GM21381 (cell line): ENCODE measurements around the gene GTPBP1.

Source experiments
- ATAC-seq: cut with Tn5 transposase; IDR thresholded peaks from one replicate; pipeline ENCODE4 v1.9.1; 2021; ENCODE audit warnings: mild to moderate bottlenecking, moderate library complexity; ENCODE audit not compliant: unreplicated experiment

Gene GTPBP1

DNA sequence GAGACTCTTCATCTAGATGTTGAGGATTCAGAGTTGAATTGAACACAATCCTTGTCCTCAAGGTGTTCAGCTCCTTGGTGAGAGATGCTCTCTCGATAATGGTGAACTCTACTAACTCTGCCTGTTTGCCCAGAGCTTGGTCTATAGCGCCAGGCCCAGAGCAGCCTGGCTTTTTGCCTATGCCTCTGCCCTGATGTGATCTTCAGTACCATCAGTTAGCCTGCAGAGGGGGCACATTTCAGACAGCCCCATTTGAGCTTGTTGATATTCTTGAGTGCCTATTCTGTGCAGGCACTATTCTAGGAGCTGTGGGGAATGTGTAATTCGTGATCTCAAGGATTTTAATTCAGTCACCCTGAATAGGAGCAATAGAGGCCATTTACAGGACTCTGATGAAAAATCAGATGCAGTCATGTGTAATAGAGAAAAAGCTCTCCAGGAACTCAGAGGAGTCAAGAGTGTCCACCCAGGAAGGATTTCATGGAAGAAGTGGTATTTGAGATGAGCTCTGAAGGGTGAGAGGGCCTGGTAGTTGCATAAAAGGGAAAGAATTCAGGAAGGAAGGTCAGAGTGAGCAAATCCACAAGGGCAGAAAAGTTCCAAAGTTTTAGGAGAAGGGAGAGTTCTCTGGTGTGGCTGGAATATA is 19.3 kb downstream of the GTPBP1 start:
- ATAC-seq, result no peak

DNA sequence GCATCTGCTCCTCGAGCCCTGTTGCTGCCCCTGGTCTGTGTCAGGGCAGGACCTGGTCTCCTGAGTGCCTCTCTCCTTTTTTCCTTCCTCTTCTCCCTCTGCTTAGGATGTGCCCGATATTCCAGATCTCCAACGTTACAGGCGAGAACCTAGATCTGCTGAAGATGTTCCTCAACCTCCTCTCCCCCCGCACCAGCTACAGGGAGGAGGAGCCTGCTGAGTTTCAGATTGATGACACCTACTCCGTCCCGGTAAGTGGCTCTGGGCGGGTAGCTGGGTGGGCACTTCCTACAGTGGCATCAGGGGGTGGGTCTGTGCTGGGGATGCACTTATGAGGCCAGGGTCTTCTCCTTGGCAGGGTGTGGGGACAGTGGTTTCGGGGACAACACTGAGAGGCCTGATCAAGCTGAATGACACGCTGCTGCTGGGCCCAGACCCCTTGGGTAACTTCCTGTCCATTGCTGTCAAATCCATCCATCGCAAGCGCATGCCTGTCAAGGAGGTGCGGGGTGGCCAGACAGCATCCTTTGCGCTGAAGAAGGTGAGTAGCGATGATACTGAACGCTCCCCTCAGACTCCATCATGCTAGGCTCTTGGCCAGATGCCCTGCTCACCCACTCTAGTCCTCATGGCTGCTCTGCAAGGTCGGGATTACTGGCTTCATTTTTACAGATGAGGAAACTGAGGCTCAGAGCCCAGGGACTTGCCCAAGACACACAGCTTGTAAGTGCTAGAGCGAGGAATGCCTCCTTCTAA is 20.3 kb downstream of the GTPBP1 start:
- no peak for ATAC-seq

DNA sequence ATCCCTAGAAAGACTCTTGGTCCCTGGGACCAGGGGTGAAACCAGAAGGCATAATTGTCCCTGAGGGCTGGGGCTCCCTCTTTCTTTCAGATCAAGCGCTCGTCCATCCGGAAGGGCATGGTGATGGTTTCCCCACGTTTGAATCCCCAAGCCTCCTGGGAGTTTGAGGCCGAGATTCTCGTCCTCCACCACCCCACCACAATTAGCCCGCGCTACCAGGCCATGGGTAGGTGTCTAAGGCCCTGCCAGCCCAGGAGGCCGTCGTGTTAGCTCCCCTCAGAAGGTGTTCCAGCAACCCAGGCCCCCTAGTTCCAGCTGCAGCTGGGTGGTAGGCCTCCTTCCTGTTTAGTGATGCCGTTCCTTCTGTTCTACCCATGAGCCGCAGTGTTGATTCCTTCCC is 21.4 kb downstream of the GTPBP1 start:
- no peak for ATAC-seq

DNA sequence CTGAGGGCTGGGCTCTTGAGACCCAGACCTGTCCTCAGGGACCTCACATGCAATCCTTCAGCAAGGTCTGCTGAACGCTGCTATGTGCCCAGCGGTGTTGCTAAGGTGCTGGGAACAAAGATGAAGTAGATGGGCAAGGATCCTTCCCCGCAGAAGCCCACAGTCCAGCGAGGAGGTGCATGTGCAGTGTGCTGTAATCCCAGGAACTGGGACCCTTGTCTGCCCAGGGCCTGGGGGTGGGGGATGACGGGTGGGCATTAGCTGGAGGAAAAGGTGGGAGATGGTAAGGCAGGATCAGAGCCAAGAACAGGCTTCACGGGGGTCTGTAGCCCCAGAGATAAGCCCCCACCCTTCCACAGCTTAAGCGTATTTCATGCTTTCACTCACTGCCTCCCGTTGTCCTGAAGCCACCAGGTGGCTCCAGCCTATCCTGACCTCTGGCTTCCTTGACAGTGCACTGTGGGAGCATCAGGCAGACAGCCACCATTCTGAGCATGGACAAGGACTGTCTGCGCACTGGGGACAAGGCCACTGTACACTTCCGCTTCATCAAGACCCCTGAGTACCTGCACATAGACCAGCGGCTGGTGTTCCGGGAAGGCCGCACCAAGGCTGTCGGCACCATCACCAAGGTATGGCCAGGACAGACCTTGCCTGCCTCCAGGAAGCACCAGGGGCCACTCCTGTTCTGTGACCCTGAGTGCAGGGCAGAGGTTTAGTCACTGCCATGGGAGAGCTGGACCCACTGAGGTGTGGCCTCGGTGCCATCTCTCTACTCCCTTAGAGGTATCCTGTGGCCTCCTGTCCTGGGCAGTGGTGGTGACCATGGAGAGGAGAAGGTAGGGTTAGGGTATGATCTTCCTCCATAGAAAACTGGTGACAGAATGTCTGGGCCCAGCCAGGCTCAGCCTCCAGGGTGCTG is 22.0 kb downstream of the GTPBP1 start:
- ATAC-seq, result no peak

DNA sequence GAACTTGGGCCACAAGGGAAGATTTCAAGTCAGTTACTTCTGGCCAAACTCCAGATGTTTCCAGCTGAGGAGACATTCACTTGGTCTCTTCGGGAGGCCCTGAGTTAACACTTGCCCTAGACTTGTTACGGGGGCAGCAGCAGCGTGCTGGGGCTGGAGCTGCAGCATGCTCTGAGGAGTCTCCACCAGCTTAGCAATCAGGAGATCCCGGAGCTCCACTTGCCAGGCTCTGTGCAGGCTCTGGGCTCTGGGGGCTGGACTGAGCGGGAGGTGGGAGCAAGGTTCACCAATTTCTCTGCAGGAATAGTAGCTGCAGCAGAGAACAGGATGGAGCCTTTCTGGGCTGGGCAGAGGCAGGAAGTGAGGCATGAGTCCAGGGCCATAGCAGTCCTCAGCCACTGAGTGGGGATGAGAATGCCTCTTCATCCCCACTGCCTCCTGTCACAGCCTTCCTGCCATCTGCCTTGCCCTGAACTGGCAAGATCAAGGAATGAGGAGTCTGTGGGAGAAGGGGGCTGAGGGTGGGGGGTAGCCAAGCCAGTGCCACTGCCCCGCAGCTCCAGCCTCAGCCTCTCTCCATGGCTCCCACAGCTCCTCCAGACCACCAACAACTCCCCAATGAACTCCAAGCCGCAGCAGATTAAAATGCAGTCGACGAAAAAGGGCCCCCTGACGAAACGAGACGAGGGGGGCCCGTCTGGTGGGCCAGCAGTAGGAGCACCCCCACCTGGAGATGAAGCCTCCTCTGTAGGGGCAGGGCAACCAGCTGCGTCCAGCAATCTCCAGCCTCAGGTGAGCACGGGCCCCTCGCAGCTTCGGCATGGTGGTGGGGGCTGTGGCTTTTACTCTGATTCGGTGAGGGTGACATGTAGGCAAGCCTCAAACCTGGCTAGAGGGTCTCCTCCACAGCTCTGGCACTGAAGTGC is 23.4 kb downstream of the GTPBP1 start:
- ATAC-seq, result no peak

DNA sequence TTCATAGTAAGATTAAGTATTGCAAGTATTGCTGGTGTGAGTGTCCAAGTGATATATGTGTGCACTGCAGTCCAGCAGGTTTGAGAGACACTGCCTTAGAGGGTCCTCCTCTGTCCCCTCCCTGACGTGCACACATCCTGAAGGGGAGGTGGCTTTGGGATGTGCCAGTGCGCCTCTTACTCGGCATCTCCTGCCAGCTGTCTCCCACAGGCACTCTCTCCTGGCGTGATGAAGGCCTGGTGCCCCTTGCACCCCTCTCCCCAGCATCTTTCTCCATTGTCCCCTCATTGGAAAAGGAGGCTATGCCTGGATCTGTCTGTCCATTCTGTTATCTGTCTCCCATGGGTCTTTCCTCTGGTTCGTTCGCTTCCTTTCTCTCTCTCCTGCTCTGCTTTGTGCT is 24.2 kb downstream of the GTPBP1 start:
- no peak for ATAC-seq

DNA sequence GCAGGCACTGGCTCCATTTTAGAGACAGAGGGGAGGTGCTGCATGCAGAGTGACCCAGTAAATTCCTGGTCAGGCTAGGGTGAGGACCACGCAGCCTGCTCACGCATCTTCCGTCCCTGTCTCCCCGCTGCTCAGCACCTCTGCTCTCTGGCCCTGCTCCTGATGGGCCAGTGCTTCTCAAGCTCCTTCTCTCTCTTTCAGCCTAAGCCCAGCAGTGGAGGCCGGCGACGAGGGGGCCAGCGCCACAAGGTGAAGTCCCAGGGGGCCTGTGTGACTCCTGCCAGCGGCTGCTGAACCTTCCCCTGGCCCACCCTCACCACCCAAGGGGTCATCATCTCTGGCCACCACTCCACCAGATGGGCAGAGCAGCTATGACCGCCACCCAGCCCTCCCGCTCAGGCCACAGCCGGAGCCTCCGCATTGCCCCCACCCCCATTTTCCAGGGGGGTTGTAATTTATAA is 24.7 kb downstream of the GTPBP1 start:
- ATAC-seq, result no peak

DNA sequence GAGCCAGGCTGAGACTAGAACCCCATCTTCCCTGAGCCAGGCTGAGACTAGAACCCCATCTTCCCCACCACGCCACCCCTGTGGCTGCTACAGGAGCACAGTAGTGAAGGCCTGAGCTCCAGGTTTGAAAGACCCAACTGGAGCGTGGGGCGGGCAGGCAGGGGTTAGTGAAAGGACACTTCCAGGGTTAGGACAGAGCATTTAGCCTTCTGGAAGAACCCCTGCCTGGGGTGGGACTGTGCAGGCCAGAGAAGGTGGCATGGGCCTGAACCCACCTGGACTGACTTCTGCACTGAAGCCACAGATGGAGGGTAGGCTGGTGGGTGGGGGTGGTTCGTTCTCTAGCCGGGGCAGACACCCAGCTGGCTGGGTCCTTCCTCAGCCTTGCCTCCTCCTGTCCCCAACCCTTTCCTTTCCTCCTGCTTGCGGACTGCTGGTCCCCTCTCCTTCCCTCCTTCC is 26.0 kb downstream of the GTPBP1 start:
- ATAC-seq, result no peak

DNA sequence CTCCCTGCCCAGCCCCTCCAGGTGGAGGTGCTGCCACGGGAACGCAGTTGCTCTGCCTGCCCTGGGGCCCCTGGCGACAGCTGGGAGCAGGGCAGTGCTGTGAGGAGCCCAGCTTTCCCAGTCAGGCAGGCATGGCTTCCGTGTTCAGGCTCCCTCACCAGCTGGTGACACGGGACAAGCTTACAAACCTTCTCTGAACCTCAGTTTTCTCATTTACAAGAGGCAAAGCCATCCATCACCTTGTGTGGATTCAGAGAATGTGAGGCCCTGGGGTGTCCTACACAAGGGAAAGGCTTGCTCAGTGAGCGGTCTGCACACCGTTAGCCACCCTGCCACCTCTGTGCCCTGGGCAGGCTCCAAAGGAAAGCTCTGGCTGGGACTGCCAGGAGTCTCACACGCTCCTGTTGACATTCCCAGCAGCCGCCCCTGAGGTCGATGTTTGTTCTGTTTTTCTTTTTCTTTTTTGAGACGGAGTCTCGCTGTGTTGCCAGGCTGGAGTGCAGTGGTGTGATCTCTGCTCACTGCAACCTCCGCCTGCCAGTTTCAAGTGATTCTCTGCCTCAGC is 26.6 kb downstream of the GTPBP1 start:
- no peak for ATAC-seq

DNA sequence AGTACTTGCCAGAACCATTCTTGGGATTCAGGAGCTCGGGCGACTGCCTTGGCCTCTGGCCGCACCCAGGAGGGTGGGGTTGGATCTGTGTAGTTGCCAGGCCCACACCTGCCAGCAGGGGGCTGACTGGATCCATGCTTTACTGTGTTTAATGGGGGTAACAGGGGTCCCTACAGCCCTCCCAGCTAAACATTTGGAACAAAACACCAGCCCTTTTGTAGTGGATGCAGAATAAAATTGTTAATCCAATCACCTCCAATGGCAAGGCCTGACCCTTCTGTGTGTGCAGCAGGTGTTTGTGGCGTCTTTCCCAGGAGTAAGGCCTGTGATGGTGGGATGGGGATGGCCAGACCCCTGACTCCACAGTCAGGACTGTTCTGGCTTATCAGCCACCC is 27.6 kb downstream of the GTPBP1 start:
- ATAC-seq, result no peak

DNA sequence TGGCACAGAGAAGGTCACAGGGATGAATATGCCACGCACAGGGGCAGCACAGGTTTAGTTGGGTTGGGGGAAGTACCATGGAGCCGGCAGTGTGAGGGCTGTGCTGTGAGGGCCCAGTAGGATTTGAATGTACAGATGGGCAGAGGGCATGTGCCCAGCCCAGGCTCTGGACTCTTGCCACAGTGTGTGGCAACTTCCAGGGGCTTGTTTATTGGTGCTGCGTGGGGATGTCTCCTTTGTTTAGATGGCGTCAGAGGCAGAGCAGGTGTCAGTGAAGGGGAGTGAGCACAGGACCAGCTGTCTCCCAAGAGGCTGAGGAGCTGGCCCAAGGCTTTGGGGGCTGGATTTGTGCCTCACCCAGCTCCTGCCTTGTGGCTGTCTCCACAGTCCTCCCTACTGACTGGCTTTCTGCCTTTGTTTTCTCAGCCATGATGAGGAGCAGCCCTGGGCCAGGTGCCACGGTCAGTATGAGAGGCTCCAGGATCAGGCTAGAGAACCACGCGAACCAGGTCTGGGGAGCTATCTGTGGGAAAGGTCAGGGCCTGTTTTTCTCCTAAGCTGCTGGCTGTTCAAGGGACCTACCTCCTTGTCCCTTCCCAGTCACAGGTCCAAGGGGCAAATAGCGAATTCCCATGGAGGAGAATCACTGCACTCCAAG is 28.1 kb downstream of the GTPBP1 start:
- ATAC-seq, result no peak

DNA sequence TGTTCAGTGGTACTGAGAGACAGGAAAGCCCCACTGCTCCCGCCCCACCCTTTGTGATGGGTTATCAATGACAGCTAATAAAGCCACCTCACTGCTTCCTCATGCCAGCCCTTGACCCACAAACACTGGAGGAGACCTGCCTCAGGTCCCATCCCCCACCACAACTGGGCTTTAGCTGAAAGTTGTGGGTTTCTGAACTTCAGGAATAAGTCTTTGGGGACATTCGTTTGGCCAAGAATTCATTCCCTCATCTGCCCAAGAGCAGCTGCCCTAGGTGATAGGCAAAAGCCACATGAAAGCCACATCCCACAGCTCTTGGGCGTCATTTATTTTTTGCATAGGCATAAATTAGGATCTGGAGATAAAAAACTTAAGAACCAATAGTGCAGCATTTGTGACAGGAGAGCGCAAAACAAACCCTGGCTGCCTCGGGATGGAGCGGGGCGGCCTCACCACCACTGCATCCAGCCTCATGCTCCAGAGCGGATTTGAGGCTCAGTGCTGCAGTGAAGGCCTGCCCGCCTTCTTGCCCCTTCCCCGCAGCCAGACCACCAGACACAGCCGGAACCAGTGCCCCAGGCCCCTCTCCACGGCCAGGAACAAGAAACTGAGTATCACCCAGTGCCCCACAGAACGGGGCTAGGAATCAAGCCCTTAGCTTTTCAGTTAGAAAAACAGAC is 28.8 kb downstream of the GTPBP1 start:
- ATAC-seq, result no peak

DNA sequence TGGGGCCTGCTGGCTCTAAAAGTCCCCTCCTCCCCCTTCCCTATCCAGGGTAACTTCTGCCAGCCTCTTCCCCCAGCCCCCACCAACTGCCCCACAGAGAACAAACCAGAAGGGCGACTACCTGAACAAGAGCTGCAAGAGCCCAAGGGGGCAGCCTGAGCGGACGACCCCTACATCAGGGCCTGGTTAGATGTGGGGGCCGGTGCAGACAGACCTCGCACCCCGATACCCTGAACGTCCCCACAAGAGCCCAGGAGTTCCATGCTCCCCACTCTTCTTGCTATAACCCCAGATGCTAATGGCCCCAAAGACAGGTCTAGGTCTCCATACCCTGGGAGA is 29.4 kb downstream of the GTPBP1 start:
- ATAC-seq, result no peak

DNA sequence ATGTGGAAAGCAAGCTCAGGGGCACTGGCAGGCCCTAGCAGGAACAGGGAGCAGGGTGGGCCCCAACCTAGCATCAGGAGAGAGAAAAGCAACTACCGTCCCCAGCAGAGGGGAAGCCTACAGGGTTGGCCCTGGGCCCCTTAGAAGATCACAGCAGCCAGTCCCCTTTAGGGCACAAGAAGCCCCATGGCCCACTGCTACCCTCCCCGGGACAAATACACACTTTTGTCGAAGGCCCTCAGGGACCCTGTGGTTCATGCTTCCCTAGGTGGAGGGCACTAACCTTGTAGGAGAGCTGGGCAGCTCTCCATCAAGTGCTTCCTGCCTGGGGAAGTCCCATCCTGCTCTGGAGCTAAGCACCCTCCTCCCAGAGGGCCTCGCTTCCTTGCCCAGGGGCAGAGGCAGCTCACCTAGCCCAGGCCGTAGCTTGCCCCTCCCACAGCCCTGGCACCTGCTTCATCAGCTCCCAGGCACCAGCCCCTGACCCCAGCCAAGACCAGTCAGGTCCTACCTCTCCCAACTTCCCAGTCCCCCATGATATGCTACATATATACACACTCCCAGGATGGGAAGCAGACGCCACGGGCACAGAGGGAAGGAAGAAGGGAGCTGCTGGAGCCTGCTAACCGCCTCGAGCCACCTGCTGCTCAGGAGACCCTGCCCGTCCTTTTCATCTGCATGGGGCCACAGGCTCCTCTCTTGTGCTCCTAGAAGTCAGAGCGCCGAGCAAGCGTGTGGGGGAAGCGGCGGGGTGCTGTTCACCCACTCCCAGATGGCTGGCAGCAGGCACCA is 29.9 kb downstream of the GTPBP1 start:
- ATAC-seq, result no peak

DNA sequence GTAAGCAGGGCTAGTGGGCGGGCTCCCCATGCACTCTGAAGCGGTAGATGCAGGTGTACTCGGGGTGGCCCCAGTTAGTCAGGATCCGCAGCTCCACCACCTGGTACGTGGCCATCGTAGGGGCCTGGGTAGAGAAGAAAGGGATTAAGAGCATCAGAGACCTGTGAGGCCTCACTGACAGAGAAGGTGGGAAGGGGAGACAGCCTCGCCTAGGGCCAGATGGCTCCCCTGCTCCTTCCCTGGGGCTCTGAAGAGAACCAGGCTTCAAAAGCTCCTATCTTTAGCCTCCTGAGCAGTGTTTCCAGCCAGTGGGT is 30.5 kb downstream of the GTPBP1 start:
- no peak for ATAC-seq

DNA sequence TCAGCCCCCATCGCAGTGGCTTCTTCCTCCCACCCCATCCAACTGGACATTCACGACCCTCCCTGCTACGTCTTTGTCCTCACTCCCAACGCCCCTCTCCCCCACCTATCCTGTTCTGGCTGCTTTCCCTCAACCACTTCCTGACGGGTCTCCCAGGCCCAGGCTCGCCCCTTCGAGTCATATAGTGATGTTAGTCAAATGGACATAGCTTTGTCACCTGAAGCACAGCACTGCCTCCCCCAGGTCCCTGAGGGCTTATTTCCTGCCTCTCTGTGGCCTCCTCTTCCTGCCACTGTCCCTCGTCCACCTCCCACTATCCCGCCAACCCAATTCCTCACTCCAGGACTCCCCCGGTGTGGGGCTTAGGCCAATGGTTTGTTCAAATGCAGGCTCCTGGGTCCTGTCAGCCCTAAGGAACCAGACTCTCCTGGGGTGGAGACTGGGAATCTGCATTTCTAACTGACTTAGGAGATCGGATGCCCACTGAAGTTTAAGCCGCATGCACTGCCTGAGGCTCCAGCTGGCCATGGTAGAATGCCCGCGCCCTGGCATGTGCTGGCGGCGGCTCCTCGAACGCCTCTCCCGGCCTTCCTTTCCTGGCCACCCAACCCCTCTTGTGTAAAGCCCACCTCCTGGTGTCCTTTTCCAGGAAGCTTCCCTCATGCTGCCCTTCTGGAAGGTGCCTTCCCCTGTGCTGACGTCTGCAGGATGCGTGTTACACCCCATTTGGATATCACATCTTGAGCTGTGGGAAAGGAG is 31.7 kb downstream of the GTPBP1 start:
- no peak for ATAC-seq

DNA sequence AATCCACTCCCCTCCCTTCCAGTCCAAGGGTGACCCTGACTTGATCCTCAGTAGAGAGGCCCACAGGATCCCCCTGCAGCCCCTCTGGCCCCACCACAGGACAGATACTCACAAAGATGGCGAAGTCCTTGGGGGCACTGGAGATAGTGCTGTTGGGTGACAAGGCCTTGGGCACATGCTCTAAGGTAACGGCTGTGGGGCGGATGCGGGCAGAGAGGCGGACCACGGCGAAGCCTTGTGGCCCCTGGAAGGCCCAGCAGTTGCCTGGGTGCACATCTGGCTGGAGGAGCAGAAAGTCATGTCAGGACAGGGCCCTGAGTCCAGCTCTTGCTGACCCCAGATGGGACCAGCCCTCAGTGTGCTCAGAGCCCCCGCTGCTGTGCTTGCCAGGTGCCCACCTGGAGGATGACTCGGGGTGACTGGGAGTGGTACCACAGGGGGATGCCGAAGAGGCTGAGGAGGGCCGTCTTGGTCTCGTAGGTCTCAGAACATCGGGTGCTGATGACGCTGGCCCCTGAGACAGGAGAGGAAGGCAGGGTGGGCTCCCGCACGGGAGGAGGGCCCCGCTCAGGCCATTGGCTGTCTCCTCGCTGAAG is 32.8 kb downstream of the GTPBP1 start:
- ATAC-seq, result no peak
